ENCODE data around the gene PPP1R11. TPM values are rescaled to one million over a fixed set of nuclear protein-coding genes. Genes with fewer than 3 reads are reported as not detected.

Gene PPP1R11
- total and polyA plus RNA-seq, 2 of the 13 experiments (the other 11 are each of a cell fraction or from before 2014, with no cell fraction given) = 32.1 to 58.9 TPM

DNA sequence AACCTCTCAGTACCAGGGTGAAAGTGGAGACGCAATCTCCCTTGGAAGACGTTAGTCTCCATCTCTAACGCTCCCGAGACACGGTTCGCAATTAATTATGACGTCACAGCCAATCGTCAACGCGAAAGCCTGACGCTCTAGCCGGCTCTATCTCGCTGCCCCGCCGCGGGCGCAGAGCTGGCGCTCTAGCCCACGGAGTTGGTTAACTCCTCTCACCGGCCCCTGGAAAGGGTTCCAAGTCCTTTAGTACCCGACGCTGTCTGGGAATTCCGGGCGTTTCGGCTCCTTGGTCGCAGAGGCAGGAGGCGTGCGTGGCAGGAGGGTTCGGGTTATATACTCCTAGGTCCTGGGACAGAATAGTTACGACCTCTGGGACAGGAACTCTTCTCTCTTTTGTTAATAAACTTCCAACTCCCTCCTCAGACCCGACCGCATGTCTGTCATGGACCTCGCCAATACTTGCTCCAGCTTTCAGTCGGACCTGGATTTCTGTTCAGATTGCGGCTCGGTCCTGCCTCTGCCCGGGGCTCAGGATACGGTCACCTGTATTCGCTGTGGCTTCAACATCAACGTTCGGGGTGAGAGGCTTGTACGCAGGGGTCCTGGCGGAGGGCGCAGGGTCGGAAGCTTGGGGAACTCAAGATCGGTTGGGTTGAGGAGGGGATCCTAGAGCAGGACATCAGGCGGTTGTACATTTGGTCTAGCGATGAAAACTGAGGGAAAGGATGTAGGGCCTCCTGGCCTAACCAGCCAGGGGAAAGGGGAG lies 5.7 kb upstream of the PPP1R11 start, which contains the start of gene POLR1H (continued):
- peak; percentile 56 for TF ChIP-seq PAXIP1 (CRISPR knock-in tag; conservative IDR thresholded peaks at IDR 0.05)
- TF ChIP-seq HNRNPUL1 (IDR thresholded peaks at IDR 0.05; ENCODE audit: low read depth, low read length) = no peak
- TF ChIP-seq IKZF4 (CRISPR knock-in tag; IDR thresholded peaks at IDR 0.05; ENCODE audit: borderline replicate concordance, low read depth, not compliant biosample characterization) = no peak
- TF ChIP-seq, protein P1, sequence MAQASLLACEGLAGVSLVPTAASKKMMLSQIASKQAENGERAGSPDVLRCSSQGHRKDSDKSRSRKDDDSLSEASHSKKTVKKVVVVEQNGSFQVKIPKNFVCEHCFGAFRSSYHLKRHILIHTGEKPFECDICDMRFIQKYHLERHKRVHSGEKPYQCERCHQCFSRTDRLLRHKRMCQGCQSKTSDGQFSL (CRISPR knock-in tag; IDR thresholded peaks at IDR 0.05) = peak; percentile 68

- FAIRE-seq = no peak
- H3K36me3 ChIP-seq (replicated peaks in 1 of 2; ENCODE audit: control insufficient read depth in 1 of 2, insufficient read depth in 2 of 2, low read length in 2 of 2) = peaks cover 0 to 4% of the 10 kb centered on the region in 2 experiments; a peak in 2 of 5 replicates
- H3K4me1 ChIP-seq (ENCODE audit: insufficient read depth, low read length) = peaks cover 35% of the 10 kb centered on the region
- ChIA-PET POLR2A (interaction anchor here (0.7 to 2.8 kb wide), 14 partner anchors 9 to 313 kb away, joined by 3 to 35 read pairs (median 5); partner anchors contain the start of genes TRIM15 and TRIM26), CTCF (ENCODE audit: low intra/inter-chr PET ratio, low total read pairs) (no interaction called here)
- peaks cover 37% of the 10 kb centered on the region for H3K79me2 ChIP-seq (ENCODE audit: insufficient read depth, low read length)
- peak; percentile 51 for ATAC-seq
- no TSS peak for BruUV-seq (replicated peaks)
- H3K4me2 ChIP-seq (ENCODE audit: low read depth, low read length) = peak overlapping the region; percentile 99
- H3K4me3 ChIP-seq (replicated peaks in 1 of 3; ENCODE audit: insufficient read depth in 1 of 3, low read depth in 2 of 3, low read length in 3 of 3) = peak overlapping the region; percentile 89 to 99 (median 93)
- peaks cover 0 to 4% of the 10 kb centered on the region in 2 experiments; a peak in 1 of 5 replicates for H3K27me3 ChIP-seq (ENCODE audit: control insufficient read depth in 1 of 2, insufficient read depth in 2 of 2, low read length in 2 of 2)
- DNase-seq (ENCODE audit: low spot score) = no peak
- in situ Hi-C loops (cut with HindIII; ENCODE audit: extremely low pct_ligation_motif_present, low pct_unique_long_range_greater_than_20kb) = no loop called here
- peak overlapping the region; percentile 20 for H2AFZ ChIP-seq (ENCODE audit: low read length)
- 5% methylated on average over 13 of the region's 13 CpGs for WGBS (ENCODE audit: low lambda C conversion rate)
- peak overlapping the region; percentile 90 for H3K9ac ChIP-seq (ENCODE audit: insufficient read depth, low read depth, low read length)
- H3K27ac ChIP-seq (ENCODE audit: extremely low read length, insufficient read depth, low read length) = peak overlapping the region; percentile 75
- intact Hi-C loops (cut with micrococcal nuclease; ENCODE audit: unreplicated experiment) = loop anchor here (1.0 to 2.0 kb wide), 2 partner anchors 41 to 109 kb away; no protein-coding TSS in a partner anchor
- H3K9me3 ChIP-seq (ENCODE audit: low read length) = no peaks in the 10 kb centered on the region
- no peaks in the 10 kb centered on the region for H4K20me1 ChIP-seq (ENCODE audit: insufficient read depth, low read length)
- TF ChIP-seq ARID2 (CRISPR knock-in tag; IDR thresholded peaks at IDR 0.05; ENCODE audit: borderline replicate concordance) = 0 out of 2 replicates have a peak, but pooled peaks have one; percentile 63
- 0 out of 2 replicates have a peak, but pooled peaks have one; percentile 20 for TF ChIP-seq ZNF44 (CRISPR knock-in tag; IDR thresholded peaks at IDR 0.05)
- no peak for TF ChIP-seq ZBTB25 (CRISPR knock-in tag; IDR thresholded peaks at IDR 0.05)
- peak; percentile 28 for TF ChIP-seq TEAD3 (CRISPR knock-in tag; optimal IDR thresholded peaks at IDR 0.05; ENCODE audit: borderline replicate concordance)
- no peak for TF ChIP-seq ZNF550 (CRISPR knock-in tag; IDR thresholded peaks at IDR 0.05; ENCODE audit: borderline replicate concordance)
- TF ChIP-seq, protein P2, sequence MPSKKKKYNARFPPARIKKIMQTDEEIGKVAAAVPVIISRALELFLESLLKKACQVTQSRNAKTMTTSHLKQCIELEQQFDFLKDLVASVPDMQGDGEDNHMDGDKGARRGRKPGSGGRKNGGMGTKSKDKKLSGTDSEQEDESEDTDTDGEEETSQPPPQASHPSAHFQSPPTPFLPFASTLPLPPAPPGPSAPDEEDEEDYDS (CRISPR knock-in tag; IDR thresholded peaks at IDR 0.05) = 0 out of 2 replicates have a peak, but pooled peaks have one; percentile 10
- TF ChIP-seq USF2 (IDR thresholded peaks at IDR 0.05; ENCODE audit: low read depth, low read length) = no peak
- TF ChIP-seq USF2 (CRISPR knock-in tag; IDR thresholded peaks at IDR 0.05; ENCODE audit: borderline replicate concordance) = no peak
Measured at GRCh38 chr6:30061858-30062458, 5.0 kb upstream of the PPP1R11 start.
